Tibial artery (tissue), 4 donors: Measurements from ENCODE around the gene IGSF10.

Experiments
- DNase-seq, 2 donors: peaks; one replicate each; pipeline ENCODE4 v3.0.0-alpha.2; 2019
- H3K27ac ChIP-seq, 2 donors: fragments of 200-600 bp; sonication (generic) in 1 of 2; 1 replicate in 1 of 2; 2 replicates in 1 of 2; pipeline ENCODE4 v1.5.1; 2018 to 2019; ENCODE audit warnings: mild to moderate bottlenecking in 1 of 2
- H3K27me3 ChIP-seq, 2 donors: fragments of 200-600 bp; sonication (generic) in 1 of 2; one replicate each; pipeline versions ENCODE4 v1.5.1 to v1.6.0; 2016 to 2019
- H3K36me3 ChIP-seq, 3 donors: fragments of 200-600 bp; sonication (generic) in 2 of 3; one replicate each; pipeline ENCODE4 v1.5.1; 2016 to 2019; ENCODE audit warnings: mild to moderate bottlenecking in 2 of 3
- H3K4me1 ChIP-seq, 4 donors: fragments of 200-600 bp; sonication (generic) in 2 of 4; 1 replicate in 3 of 4; 2 replicates in 1 of 4; pipeline ENCODE4 v1.5.1; 2016 to 2019
- H3K4me3 ChIP-seq, 2 donors: fragments of 200-600 bp; sonication (generic) in 1 of 2; 1 replicate in 1 of 2; 2 replicates in 1 of 2; pipeline ENCODE4 v1.5.1; 2018 to 2019; ENCODE audit warnings: mild to moderate bottlenecking in 2 of 2
- H3K9me3 ChIP-seq, 3 donors: fragments of 200-600 bp; sonication (generic) in 1 of 3; one replicate each; pipeline ENCODE4 v1.5.1; 2016 to 2019
- CTCF ChIP-seq, 2 experiments: fragments of 200-600 bp in 1 of 2; fragments of 450-650 bp in 1 of 2; IDR thresholded peaks; one replicate each; pipeline ENCODE4 v1.5.1; 2017 to 2019; ENCODE audit warnings: antibody characterized with exemption in 2 of 2, mild to moderate bottlenecking in 1 of 2, moderate library complexity in 1 of 2
- intact Hi-C: fragments of 100-400 bp; cut with DNase I; formaldehyde crosslinking; loops from one replicate; pipeline ENCODE4 v1.15.0; 2023; ENCODE audit warnings: low total_unique reads

The IGSF10 gene

GRCh38 chr3:151436675-151437446 is 24.0 kb downstream of the IGSF10 start:
- DNase-seq: no peak
- H3K27ac ChIP-seq: no peak overlapping the region
- peaks cover 0 to 14% (median 3%) of the 10 kb centered on the region in 4 donors for H3K4me1 ChIP-seq
- no peaks in the 10 kb centered on the region for H3K9me3 ChIP-seq
- intact Hi-C loops: loop anchor here (10.0 kb wide), 1 partner anchor 478 kb away; no protein-coding TSS in a partner anchor
- no peaks in the 10 kb centered on the region for H3K36me3 ChIP-seq
- H3K4me3 ChIP-seq: no peak overlapping the region
- no peak for TF ChIP-seq CTCF (IDR thresholded peaks at IDR 0.05)
- H3K27me3 ChIP-seq: no peaks in the 10 kb centered on the region

- intact Hi-C loops: loop anchor here (10.0 kb wide), 1 partner anchor 480 kb away; no protein-coding TSS in a partner anchor
- Histone ChIP-seq H3K36me3 (no peaks in the 10 kb centered on the region), H3K4me3 (no peak overlapping the region), H3K27ac (no peak overlapping the region), H3K9me3 (no peaks in the 10 kb centered on the region), H3K4me1 (peaks cover 0 to 14% (median 3%) of the 10 kb centered on the region in 4 donors), H3K27me3 (no peaks in the 10 kb centered on the region)
- no peak for DNase-seq
- no peak for TF ChIP-seq CTCF (IDR thresholded peaks at IDR 0.05)
Observed at GRCh38 chr3:151434151-151434890, 26.5 kb downstream of the IGSF10 start.

GRCh38 chr3:151432616-151433372 is 28.1 kb downstream of the IGSF10 start:
- peaks cover 0 to 14% (median 3%) of the 10 kb centered on the region in 4 donors for H3K4me1 ChIP-seq
- no peak for DNase-seq
- H3K27me3 ChIP-seq: no peaks in the 10 kb centered on the region
- no peak overlapping the region for H3K4me3 ChIP-seq
- intact Hi-C loops: loop anchor here (10.0 kb wide), 1 partner anchor 482 kb away; no protein-coding TSS in a partner anchor
- H3K36me3 ChIP-seq: no peaks in the 10 kb centered on the region
- no peaks in the 10 kb centered on the region for H3K9me3 ChIP-seq
- no peak for TF ChIP-seq CTCF (IDR thresholded peaks at IDR 0.05)
- no peak overlapping the region for H3K27ac ChIP-seq

GRCh38 chr3:151431940-151432339 is 28.9 kb downstream of the IGSF10 start:
- Histone ChIP-seq H3K27me3 (no peaks in the 10 kb centered on the region), H3K4me1 (peaks cover 0 to 14% (median 3%) of the 10 kb centered on the region in 4 donors), H3K4me3 (no peak overlapping the region), H3K9me3 (no peaks in the 10 kb centered on the region), H3K27ac (no peak overlapping the region), H3K36me3 (no peaks in the 10 kb centered on the region)
- no peak for DNase-seq
- intact Hi-C loops: loop anchor here (10.0 kb wide), 1 partner anchor 483 kb away; no protein-coding TSS in a partner anchor
- no peak for TF ChIP-seq CTCF (IDR thresholded peaks at IDR 0.05)

- Histone ChIP-seq H3K36me3 (no peaks in the 10 kb centered on the region), H3K27me3 (no peaks in the 10 kb centered on the region), H3K4me3 (no peak overlapping the region), H3K27ac (no peak overlapping the region), H3K4me1 (peaks cover 0 to 14% (median 3%) of the 10 kb centered on the region in 4 donors), H3K9me3 (no peaks in the 10 kb centered on the region)
- no peak for DNase-seq
- intact Hi-C loops: loop anchor here (10.0 kb wide), 1 partner anchor 484 kb away; no protein-coding TSS in a partner anchor
- no peak for TF ChIP-seq CTCF (IDR thresholded peaks at IDR 0.05)
Observed at GRCh38 chr3:151430821-151431484, 29.9 kb downstream of the IGSF10 start.
